Astrocyte (in vitro differentiated cells and primary cell): ENCODE data around the gene SIAE. TPM values are rescaled to one million over a fixed set of nuclear protein-coding genes. Genes with fewer than 3 reads are reported as not detected.
A peak's percentile ranks its signal among the peaks of the same experiment; 100 is the strongest.

Experiments
- DNase-seq: peaks from one replicate; pipeline ENCODE4 v3.0.0-alpha.2; 2010; ENCODE audit warnings: low read depth
- FAIRE-seq: peaks from 2 replicates; lab custom pipeline; 2011; peaks lifted over from hg19 to GRCh38; lab: Jason Lieb, UNC
- H2AFZ ChIP-seq: 2 replicates; pipeline ENCODE4 v1.6.0; 2012; ENCODE audit warnings: low read depth, low read length, inconsistent platforms
- H3K27ac ChIP-seq: 2 replicates; pipeline ENCODE4 v1.5.1; 2011; ENCODE audit warnings: low read depth, low read length, inconsistent platforms
- H3K27me3 ChIP-seq: 2 replicates; pipeline ENCODE4 v1.6.0; 2011; ENCODE audit warnings: low read length, inconsistent platforms; ENCODE audit not compliant: insufficient read depth
- H3K36me3 ChIP-seq: 2 replicates; pipeline ENCODE4 v1.5.1; 2011; ENCODE audit warnings: low read length, inconsistent platforms; ENCODE audit not compliant: insufficient read depth
- H3K4me1 ChIP-seq: 2 replicates; pipeline ENCODE4 v1.5.1; 2011; ENCODE audit warnings: low read length, inconsistent platforms; ENCODE audit not compliant: insufficient read depth
- H3K4me2 ChIP-seq: 2 replicates; pipeline ENCODE4 v1.6.0; 2012; ENCODE audit warnings: low read length, inconsistent platforms
- H3K4me3 ChIP-seq: 2 replicates; pipeline ENCODE4 v1.5.1; 2011; ENCODE audit warnings: low read depth, mild to moderate bottlenecking, low read length, inconsistent platforms; ENCODE audit not compliant: insufficient read depth
- H3K79me2 ChIP-seq: 2 replicates; pipeline ENCODE4 v1.6.0; 2012; ENCODE audit warnings: mild to moderate bottlenecking, low read length, inconsistent platforms; ENCODE audit not compliant: insufficient read depth
- H3K9ac ChIP-seq: 2 replicates; pipeline ENCODE4 v1.6.0; 2012; ENCODE audit warnings: mild to moderate bottlenecking, low read length, inconsistent platforms
- H3K9me3 ChIP-seq: 2 replicates; pipeline ENCODE4 v1.5.1; 2012; ENCODE audit warnings: low read depth, mild to moderate bottlenecking, low read length, inconsistent platforms; ENCODE audit not compliant: insufficient read depth
- H4K20me1 ChIP-seq: 2 replicates; pipeline ENCODE4 v1.6.0; 2012; ENCODE audit warnings: low read length, inconsistent platforms; ENCODE audit not compliant: insufficient read depth
- H3K27ac Mint-ChIP-seq: one replicate; pipeline ENCODE4 v1.8.0; 2021; ENCODE audit warnings: mild to moderate bottlenecking, mixed read lengths; ENCODE audit not compliant: unreplicated experiment
- H3K27me3 Mint-ChIP-seq: one replicate; pipeline ENCODE4 v1.8.0; 2021; ENCODE audit warnings: low read depth, mixed read lengths; ENCODE audit not compliant: unreplicated experiment
- H3K36me3 Mint-ChIP-seq: one replicate; pipeline ENCODE4 v1.8.0; 2021; ENCODE audit warnings: low read depth, mixed read lengths; ENCODE audit not compliant: unreplicated experiment
- H3K4me1 Mint-ChIP-seq: one replicate; pipeline ENCODE4 v1.8.0; 2021; ENCODE audit warnings: low read depth, mixed read lengths; ENCODE audit not compliant: unreplicated experiment
- H3K4me3 Mint-ChIP-seq: one replicate; pipeline ENCODE4 v1.8.0; 2021; ENCODE audit warnings: mild to moderate bottlenecking, moderate library complexity, mixed read lengths; ENCODE audit not compliant: unreplicated experiment
- H3K9me3 Mint-ChIP-seq: one replicate; pipeline ENCODE4 v1.8.0; 2021; ENCODE audit warnings: mild to moderate bottlenecking, mixed read lengths; ENCODE audit not compliant: unreplicated experiment
- EZH2 ChIP-seq: IDR thresholded peaks from 2 replicates; pipeline ENCODE4 v1.6.1; 2012; ENCODE audit warnings: mild to moderate bottlenecking, low read length, inconsistent platforms; ENCODE audit not compliant: insufficient read depth
- total RNA-seq: library from RNA; stranded (reverse); gene quantifications from 2 replicates; pipeline ENCODE4 v1.2.1, GENCODE V29; 2021
- TF ChIP-seq, protein P1 (sequence below): IDR thresholded peaks from 2 replicates; pipeline ENCODE4 v1.5.1; 2011; ENCODE audit warnings: low read depth, mild to moderate bottlenecking, inconsistent platforms, low read length, moderate library complexity; ENCODE audit not compliant: insufficient read depth

Gene SIAE
- total RNA-seq, 1 donor from 2014 or later, result 15.4 TPM

DNA sequence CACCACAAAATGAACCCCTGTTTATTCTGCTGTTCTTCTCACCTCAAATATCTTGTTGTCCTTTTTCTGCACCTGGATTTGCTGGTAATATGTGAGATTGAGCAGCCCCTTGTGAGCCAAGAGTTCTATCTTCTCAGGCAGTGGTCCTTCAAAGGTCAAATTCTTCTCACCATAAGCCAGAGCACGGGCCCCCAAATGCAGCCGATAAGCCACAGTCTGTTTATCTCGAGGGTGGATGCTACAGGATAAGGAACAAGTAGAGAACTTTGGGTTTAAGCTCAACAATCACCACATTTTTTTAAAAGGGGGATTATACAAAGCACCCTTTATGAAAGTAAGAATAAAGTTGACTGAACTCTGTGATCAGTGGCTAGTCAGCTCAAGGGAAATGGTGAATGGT, 35.0 kb downstream of the SIAE start:
- peaks cover 6% of the 10 kb centered on the region for H3K4me1 Mint-ChIP-seq
- H3K27me3 ChIP-seq, result no peaks in the 10 kb centered on the region
- DNase-seq, result no peak
- H3K4me3 Mint-ChIP-seq, result no peak overlapping the region
- H3K36me3 ChIP-seq, result peaks cover 12% of the 10 kb centered on the region
- H3K4me1 ChIP-seq, result peaks cover 7% of the 10 kb centered on the region
- no peaks in the 10 kb centered on the region for H3K9me3 ChIP-seq
- H4K20me1 ChIP-seq, result peaks cover 2% of the 10 kb centered on the region
- no peak overlapping the region for H2AFZ ChIP-seq
- H3K9me3 Mint-ChIP-seq, result peaks cover 1% of the 10 kb centered on the region
- no peak overlapping the region for H3K4me2 ChIP-seq
- H3K79me2 ChIP-seq, result no peaks in the 10 kb centered on the region
- H3K27ac ChIP-seq, result no peak overlapping the region
- H3K27ac Mint-ChIP-seq, result no peak overlapping the region
- no peak overlapping the region for H3K4me3 ChIP-seq
- no peak for FAIRE-seq
- peaks cover 5% of the 10 kb centered on the region for H3K36me3 Mint-ChIP-seq
- TF ChIP-seq, protein P1, sequence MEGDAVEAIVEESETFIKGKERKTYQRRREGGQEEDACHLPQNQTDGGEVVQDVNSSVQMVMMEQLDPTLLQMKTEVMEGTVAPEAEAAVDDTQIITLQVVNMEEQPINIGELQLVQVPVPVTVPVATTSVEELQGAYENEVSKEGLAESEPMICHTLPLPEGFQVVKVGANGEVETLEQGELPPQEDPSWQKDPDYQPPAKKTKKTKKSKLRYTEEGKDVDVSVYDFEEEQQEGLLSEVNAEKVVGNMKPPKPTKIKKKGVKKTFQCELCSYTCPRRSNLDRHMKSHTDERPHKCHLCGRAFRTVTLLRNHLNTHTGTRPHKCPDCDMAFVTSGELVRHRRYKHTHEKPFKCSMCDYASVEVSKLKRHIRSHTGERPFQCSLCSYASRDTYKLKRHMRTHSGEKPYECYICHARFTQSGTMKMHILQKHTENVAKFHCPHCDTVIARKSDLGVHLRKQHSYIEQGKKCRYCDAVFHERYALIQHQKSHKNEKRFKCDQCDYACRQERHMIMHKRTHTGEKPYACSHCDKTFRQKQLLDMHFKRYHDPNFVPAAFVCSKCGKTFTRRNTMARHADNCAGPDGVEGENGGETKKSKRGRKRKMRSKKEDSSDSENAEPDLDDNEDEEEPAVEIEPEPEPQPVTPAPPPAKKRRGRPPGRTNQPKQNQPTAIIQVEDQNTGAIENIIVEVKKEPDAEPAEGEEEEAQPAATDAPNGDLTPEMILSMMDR, result no peak
- H3K9ac ChIP-seq, result no peak overlapping the region
- H3K27me3 Mint-ChIP-seq, result no peaks in the 10 kb centered on the region

DNA sequence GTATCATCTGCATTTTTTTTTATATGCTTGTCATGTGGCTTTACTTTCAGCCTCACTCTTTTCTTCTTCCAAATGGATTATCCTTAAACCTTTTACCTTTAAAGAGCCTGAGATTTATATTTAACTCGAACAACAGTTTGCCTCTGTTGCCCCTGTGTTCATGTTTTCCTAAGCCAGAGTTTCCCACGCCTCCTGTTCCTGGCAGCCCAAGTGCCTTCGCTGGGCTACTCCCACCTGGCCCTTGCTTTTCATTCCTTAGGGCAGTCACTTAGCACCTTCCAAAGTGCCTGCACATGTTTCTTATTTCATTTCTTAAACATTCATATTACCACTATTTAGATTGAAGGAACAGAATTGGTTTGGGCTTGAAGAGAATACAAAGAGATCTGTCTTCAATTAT, 37.6 kb downstream of the SIAE start:
- no peak overlapping the region for H3K4me3 Mint-ChIP-seq
- Histone ChIP-seq H3K27ac (no peak overlapping the region), H3K36me3 (peaks cover 35% of the 10 kb centered on the region), H3K4me2 (no peak overlapping the region), H3K4me1 (no peaks in the 10 kb centered on the region), H3K79me2 (no peaks in the 10 kb centered on the region), H3K27me3 (no peaks in the 10 kb centered on the region), H3K9me3 (no peaks in the 10 kb centered on the region), H2AFZ (no peak overlapping the region), H4K20me1 (peaks cover 11% of the 10 kb centered on the region), H3K4me3 (no peak overlapping the region), H3K9ac (no peak overlapping the region)
- no peaks in the 10 kb centered on the region for H3K27me3 Mint-ChIP-seq
- TF ChIP-seq, protein P1, result no peak
- TF ChIP-seq EZH2, result no peak
- no peak for FAIRE-seq
- no peaks in the 10 kb centered on the region for H3K9me3 Mint-ChIP-seq
- no peak for DNase-seq
- H3K4me1 Mint-ChIP-seq, result no peaks in the 10 kb centered on the region
- peaks cover 9% of the 10 kb centered on the region for H3K36me3 Mint-ChIP-seq
- H3K27ac Mint-ChIP-seq, result no peak overlapping the region

DNA sequence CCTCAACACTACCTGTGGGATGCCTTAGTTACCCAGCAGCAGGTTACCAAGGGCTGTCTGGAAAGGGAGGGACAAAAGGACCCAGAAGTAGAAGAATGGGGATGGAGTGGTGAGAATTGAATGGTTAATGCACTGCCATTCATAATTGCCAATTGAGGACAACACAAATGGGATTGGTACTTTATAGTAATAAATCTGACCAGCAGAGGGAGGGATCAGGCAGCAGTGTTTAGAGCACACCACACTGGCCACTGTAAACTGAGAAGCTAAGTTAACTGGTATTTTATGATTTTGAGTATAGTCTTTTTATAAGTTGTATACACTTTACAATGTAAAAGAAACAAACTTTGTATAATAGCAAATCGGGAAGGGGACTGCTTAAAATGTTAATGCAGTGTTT, 40.2 kb downstream of the SIAE start:
- Histone ChIP-seq H2AFZ (no peak overlapping the region), H3K9me3 (no peaks in the 10 kb centered on the region), H4K20me1 (peaks cover 18% of the 10 kb centered on the region), H3K4me2 (no peak overlapping the region), H3K4me3 (no peak overlapping the region), H3K27me3 (no peaks in the 10 kb centered on the region), H3K36me3 (peaks cover 45% of the 10 kb centered on the region), H3K79me2 (no peaks in the 10 kb centered on the region), H3K27ac (no peak overlapping the region), H3K4me1 (no peaks in the 10 kb centered on the region), H3K9ac (no peak overlapping the region)
- Mint-ChIP-seq H3K27ac (no peak overlapping the region), H3K4me3 (no peak overlapping the region), H3K36me3 (peaks cover 10% of the 10 kb centered on the region), H3K27me3 (no peaks in the 10 kb centered on the region), H3K9me3 (no peaks in the 10 kb centered on the region), H3K4me1 (no peaks in the 10 kb centered on the region)
- TF ChIP-seq, protein P1, result peak; percentile 42
- no peak for TF ChIP-seq EZH2
- no peak for DNase-seq
- FAIRE-seq, result peak; percentile 20
